ENCODE measurements around the gene ZNF593. TPM values are rescaled to one million over a fixed set of nuclear protein-coding genes. Genes with fewer than 3 reads are reported as not detected.
A peak's percentile ranks its signal among the peaks of the same experiment; 100 is the strongest.

ZNF593 gene
- total RNA-seq, 2 donors from 2014 or later = 22.0 to 47.7 TPM

- no peaks in the 10 kb centered on the region for H3K4me1 ChIP-seq
- intact Hi-C loops (cut with DNase I) = no loop called here
- TF ChIP-seq CTCF (IDR thresholded peaks at IDR 0.05) = no peak
These were observed 44.3 kb upstream of the ZNF593 start for GRCh38 chr1:26125382-26125781.

GRCh38 chr1:26125946-26126320 is 43.8 kb upstream of the ZNF593 start:
- Histone ChIP-seq H3K4me1 (no peaks in the 10 kb centered on the region), H3K9me3 (no peaks in the 10 kb centered on the region), H3K36me3 (no peaks in the 10 kb centered on the region), H3K27ac (peak overlapping the region; percentile 97), H3K9ac (ENCODE audit: low read depth in 2 of 2, low read length in 2 of 2) (peak overlapping the region in 1 of 2 donors; percentile 43), H3K27me3 (no peaks in the 10 kb centered on the region), H3K4me3 (no peak overlapping the region)
- TF ChIP-seq CTCF (IDR thresholded peaks at IDR 0.05) = no peak
- intact Hi-C loops (cut with DNase I) = no loop called here
- DNase-seq = no peak

More at GRCh38 chr1:26125382-26125781, 44.3 kb upstream of the ZNF593 start:
- no peaks in the 10 kb centered on the region for H3K27me3 ChIP-seq
- H3K36me3 ChIP-seq = no peaks in the 10 kb centered on the region
- DNase-seq = no peak
- H3K9ac ChIP-seq (ENCODE audit: low read depth in 2 of 2, low read length in 2 of 2) = peak overlapping the region in 1 of 2 donors; percentile 43
- H3K9me3 ChIP-seq = no peaks in the 10 kb centered on the region
- no peak overlapping the region for H3K4me3 ChIP-seq
- peak overlapping the region; percentile 97 for H3K27ac ChIP-seq

- Histone ChIP-seq H3K27me3 (no peaks in the 10 kb centered on the region), H3K36me3 (no peaks in the 10 kb centered on the region), H3K27ac (peak overlapping the region; percentile 97), H3K4me1 (no peaks in the 10 kb centered on the region), H3K9me3 (no peaks in the 10 kb centered on the region), H3K4me3 (peak overlapping the region; percentile 38), H3K9ac (ENCODE audit: low read depth in 2 of 2, low read length in 2 of 2) (peak overlapping the region in 1 of 2 donors; percentile 73)
- intact Hi-C loops (cut with DNase I) = no loop called here
- DNase-seq = peak; percentile 73
- no peak for TF ChIP-seq CTCF (IDR thresholded peaks at IDR 0.05)
These were observed 43.2 kb upstream of the ZNF593 start for GRCh38 chr1:26126321-26127084.

GRCh38 chr1:26127235-26128163 is 42.2 kb upstream of the ZNF593 start:
- intact Hi-C loops (cut with DNase I) = no loop called here
- Histone ChIP-seq H3K27ac (peak overlapping the region; percentile 97), H3K9me3 (no peaks in the 10 kb centered on the region), H3K9ac (ENCODE audit: low read depth in 2 of 2, low read length in 2 of 2) (peak overlapping the region; percentile 66 to 73), H3K4me3 (peak overlapping the region; percentile 38), H3K27me3 (no peaks in the 10 kb centered on the region), H3K36me3 (no peaks in the 10 kb centered on the region), H3K4me1 (no peaks in the 10 kb centered on the region)
- no peak for TF ChIP-seq CTCF (IDR thresholded peaks at IDR 0.05)
- DNase-seq = peak; percentile 53

- intact Hi-C loops (cut with DNase I) = no loop called here
These were observed 39.9 kb upstream of the ZNF593 start for GRCh38 chr1:26129778-26130177.

More at GRCh38 chr1:26129778-26130177, 39.9 kb upstream of the ZNF593 start:
- no peak for DNase-seq
- Histone ChIP-seq H3K9me3 (no peaks in the 10 kb centered on the region), H3K27me3 (no peaks in the 10 kb centered on the region), H3K9ac (ENCODE audit: low read depth in 2 of 2, low read length in 2 of 2) (no peak overlapping the region), H3K36me3 (no peaks in the 10 kb centered on the region), H3K27ac (no peak overlapping the region), H3K4me3 (no peak overlapping the region), H3K4me1 (no peaks in the 10 kb centered on the region)
- no peak for TF ChIP-seq CTCF (IDR thresholded peaks at IDR 0.05)

All from colonic mucosa (tissue), 4 donors.